Uterus (tissue), 4 donors: Measurements from ENCODE around the gene SV2C. TPM values are rescaled to one million over a fixed set of nuclear protein-coding genes. Genes with fewer than 3 reads are reported as not detected.
"Not testable (repeated sequence)": the region's sequence is repeated elsewhere in the genome, so short reads cannot be mapped to it uniquely, and the experiment has no call there.

Experiments
- DNase-seq, 2 donors: peaks; one replicate each; pipeline ENCODE4 v3.0.0-alpha.2; 2019 to 2020
- H3K27ac ChIP-seq, 2 donors: fragments of 200-600 bp; sonication (generic); 1 replicate in 1 of 2; 2 replicates in 1 of 2; pipeline ENCODE4 v1.5.1; 2016 to 2018
- H3K27me3 ChIP-seq, 2 donors: fragments of 200-600 bp; sonication (generic); one replicate each; pipeline ENCODE4 v1.5.1; 2018 to 2019; ENCODE audit warnings: control low read depth in 1 of 2
- H3K36me3 ChIP-seq, 2 donors: fragments of 200-600 bp; sonication (generic); one replicate each; pipeline ENCODE4 v1.5.1; 2019; ENCODE audit warnings: control low read depth in 1 of 2
- H3K4me1 ChIP-seq, 2 donors: fragments of 200-600 bp; sonication (generic); one replicate each; pipeline ENCODE4 v1.5.1; 2018 to 2019; ENCODE audit warnings: control low read depth in 1 of 2
- H3K4me3 ChIP-seq, 2 donors: fragments of 200-600 bp; sonication (generic); 1 replicate in 1 of 2; 2 replicates in 1 of 2; pipeline ENCODE4 v1.5.1; 2018 to 2019; ENCODE audit warnings: mild to moderate bottlenecking in 1 of 2
- H3K9me3 ChIP-seq, 2 donors: fragments of 200-600 bp; sonication (generic); one replicate each; pipeline ENCODE4 v1.5.1; 2019; ENCODE audit warnings: control low read depth in 1 of 2
- POLR2A ChIP-seq, 2 donors: fragments of 450-650 bp; IDR thresholded peaks; one replicate each; pipeline ENCODE4 v1.6.1; 2016; ENCODE audit warnings: antibody characterized with exemption in 2 of 2, mild to moderate bottlenecking in 1 of 2, moderate library complexity in 1 of 2
- intact Hi-C: fragments of 100-400 bp; cut with DNase I; formaldehyde crosslinking; loops from one replicate; pipeline ENCODE4 v1.15.1; 2023; ENCODE audit warnings: low total_unique reads
- total RNA-seq, 4 donors: library from RNA; depleted of rRNA in 3 of 4; stranded (reverse); fragments of >200 nt in 3 of 4; gene quantifications; one replicate each; pipeline versions ENCODE4 v1.1.0 to v1.2.4, GENCODE V29; 2014 to 2023
- TF ChIP-seq, protein P1 (sequence below), 4 experiments: fragments of 200-600 bp in 2 of 4; fragments of 450-650 bp in 2 of 4; sonication (generic) in 2 of 4; IDR thresholded peaks; one replicate each; pipeline ENCODE4 v1.5.1; 2016 to 2019; ENCODE audit warnings: antibody characterized with exemption in 4 of 4, mild to moderate bottlenecking in 2 of 4, moderate library complexity in 1 of 4
- donor health status: DM: yes; HTN: yes; CAD: no.

SV2C gene
- total RNA-seq, 4 donors from 2014 or later, result 0.21 to 3.7 TPM; not detected in 2

DNA sequence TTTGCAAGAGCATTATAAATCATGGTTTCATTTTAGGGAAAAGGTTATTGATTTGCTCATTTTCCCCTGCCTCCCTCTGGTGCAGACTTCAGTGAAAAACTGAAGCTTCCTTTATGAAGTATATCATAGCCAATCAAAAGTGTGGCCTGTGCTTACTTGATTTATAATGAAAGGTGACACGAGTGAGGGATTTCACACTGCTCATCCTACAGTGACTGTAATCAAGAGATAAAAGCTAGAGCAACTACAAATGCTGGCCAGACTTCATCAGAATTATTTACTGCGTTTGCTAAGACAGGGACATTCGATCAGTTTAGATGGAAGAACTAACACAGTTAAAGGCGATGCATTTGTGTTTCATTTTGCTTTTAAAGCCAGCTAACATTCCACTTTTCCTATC is 151.5 kb downstream of the SV2C start:
- no peaks in the 10 kb centered on the region for H3K4me1 ChIP-seq
- no peak overlapping the region for H3K4me3 ChIP-seq
- DNase-seq, result no peak
- H3K27ac ChIP-seq, result no peak overlapping the region
- H3K36me3 ChIP-seq, result no peaks in the 10 kb centered on the region
- TF ChIP-seq POLR2A (IDR thresholded peaks at IDR 0.05), result no peak
- TF ChIP-seq, protein P1, sequence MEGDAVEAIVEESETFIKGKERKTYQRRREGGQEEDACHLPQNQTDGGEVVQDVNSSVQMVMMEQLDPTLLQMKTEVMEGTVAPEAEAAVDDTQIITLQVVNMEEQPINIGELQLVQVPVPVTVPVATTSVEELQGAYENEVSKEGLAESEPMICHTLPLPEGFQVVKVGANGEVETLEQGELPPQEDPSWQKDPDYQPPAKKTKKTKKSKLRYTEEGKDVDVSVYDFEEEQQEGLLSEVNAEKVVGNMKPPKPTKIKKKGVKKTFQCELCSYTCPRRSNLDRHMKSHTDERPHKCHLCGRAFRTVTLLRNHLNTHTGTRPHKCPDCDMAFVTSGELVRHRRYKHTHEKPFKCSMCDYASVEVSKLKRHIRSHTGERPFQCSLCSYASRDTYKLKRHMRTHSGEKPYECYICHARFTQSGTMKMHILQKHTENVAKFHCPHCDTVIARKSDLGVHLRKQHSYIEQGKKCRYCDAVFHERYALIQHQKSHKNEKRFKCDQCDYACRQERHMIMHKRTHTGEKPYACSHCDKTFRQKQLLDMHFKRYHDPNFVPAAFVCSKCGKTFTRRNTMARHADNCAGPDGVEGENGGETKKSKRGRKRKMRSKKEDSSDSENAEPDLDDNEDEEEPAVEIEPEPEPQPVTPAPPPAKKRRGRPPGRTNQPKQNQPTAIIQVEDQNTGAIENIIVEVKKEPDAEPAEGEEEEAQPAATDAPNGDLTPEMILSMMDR (IDR thresholded peaks at IDR 0.05), result no peak
- intact Hi-C loops, result no loop called here
- no peaks in the 10 kb centered on the region for H3K9me3 ChIP-seq
- H3K27me3 ChIP-seq, result no peaks in the 10 kb centered on the region

DNA sequence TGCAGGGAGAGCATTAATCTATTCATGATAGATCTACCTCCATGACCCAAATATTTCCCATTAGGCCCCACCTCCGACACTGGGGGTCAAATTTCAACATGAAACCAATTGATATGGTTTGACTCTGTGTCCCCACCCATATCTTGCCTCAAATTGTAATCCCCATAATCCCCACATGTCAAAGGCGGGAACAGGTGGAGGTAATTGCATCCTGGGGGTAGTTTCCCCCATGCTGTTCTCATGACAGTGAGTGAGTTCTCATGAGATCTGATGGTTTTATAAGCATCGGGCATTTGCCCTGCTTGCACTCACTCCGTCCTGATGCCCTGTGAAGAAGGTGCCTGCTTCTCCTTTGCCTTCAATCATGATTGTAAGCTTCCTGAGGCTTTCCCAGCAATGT is 153.5 kb downstream of the SV2C start:
- intact Hi-C loops, result no loop called here
- TF ChIP-seq POLR2A (IDR thresholded peaks at IDR 0.05), result no peak
- TF ChIP-seq, protein P1 (IDR thresholded peaks at IDR 0.05), result no peak
- no peak overlapping the region for H3K4me3 ChIP-seq
- no peak for DNase-seq
- H3K9me3 ChIP-seq, result no peaks in the 10 kb centered on the region
- no peak overlapping the region for H3K27ac ChIP-seq
- H3K36me3 ChIP-seq, result no peaks in the 10 kb centered on the region
- H3K27me3 ChIP-seq, result no peaks in the 10 kb centered on the region
- H3K4me1 ChIP-seq, result no peaks in the 10 kb centered on the region

DNA sequence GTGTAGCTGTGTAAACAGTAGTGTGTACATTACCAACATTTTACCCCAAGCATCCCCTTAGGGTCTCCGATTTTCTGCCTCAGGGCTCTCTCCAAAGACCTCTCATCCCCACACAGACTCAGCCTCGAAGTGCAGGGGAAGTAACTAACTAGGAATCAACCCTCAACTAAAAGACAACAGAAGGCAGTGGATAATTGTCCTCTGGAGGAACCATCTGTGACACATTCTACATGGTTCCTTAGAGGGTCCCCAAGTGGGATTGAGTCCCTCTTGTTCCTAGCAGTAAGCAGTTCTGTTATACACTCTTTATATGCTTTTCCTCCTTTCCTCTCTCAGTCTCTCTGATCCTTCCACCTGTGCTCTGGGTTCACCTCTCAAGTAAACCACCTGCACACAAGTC is 157.2 kb downstream of the SV2C start:
- intact Hi-C loops, result no loop called here
- H3K27ac ChIP-seq, result no peak overlapping the region
- H3K36me3 ChIP-seq, result no peaks in the 10 kb centered on the region
- H3K9me3 ChIP-seq, result no peaks in the 10 kb centered on the region
- no peak for DNase-seq
- TF ChIP-seq, protein P1 (IDR thresholded peaks at IDR 0.05), result no peak
- no peak for TF ChIP-seq POLR2A (IDR thresholded peaks at IDR 0.05)
- no peaks in the 10 kb centered on the region for H3K4me1 ChIP-seq
- no peak overlapping the region for H3K4me3 ChIP-seq
- no peaks in the 10 kb centered on the region for H3K27me3 ChIP-seq

DNA sequence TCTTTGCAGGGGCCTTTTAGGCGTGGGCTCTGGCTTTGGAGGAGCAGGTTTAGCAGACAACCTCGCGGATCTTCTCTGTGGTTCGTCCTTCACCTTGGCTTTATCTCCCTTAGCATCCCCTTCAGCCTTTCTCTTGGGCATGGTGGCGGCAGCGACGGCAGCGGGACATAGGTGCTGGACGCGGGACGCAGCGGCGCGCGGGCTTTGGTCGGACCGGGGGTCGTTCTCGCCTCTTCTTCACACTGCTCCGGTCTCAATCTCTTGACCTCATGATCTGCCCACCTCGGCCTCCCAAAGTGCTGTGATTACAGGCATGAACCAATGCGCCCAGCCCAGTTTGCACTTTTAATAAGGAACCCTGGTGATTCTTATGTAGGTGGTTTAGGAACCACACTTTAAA is 159.0 kb downstream of the SV2C start:
- intact Hi-C loops, H3K9me3 ChIP-seq, H3K36me3 ChIP-seq, DNase-seq, H3K4me3 ChIP-seq, H3K27ac ChIP-seq, H3K27me3 ChIP-seq, H3K4me1 ChIP-seq: not testable (repeated sequence)

DNA sequence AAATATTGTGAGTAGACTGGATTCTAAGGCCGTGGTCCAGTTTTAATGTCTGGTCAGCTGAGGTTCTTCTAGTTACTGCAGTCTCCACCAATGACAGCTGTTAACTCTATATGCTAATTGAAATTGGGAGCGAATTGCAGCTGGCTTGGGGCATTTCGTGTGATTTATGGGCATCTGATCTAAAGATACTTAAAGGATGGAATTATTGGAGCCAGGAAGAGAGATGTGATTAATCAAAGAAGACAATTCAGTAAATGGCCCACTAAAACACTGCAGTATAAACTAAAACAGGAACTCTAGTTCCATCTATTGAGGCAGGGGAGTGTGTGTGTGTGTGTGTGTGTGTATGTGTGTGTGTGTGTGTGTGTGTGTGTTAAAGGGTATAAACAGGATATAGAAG is 162.4 kb downstream of the SV2C start:
- Histone ChIP-seq H3K4me1 (no peaks in the 10 kb centered on the region), H3K4me3 (no peak overlapping the region), H3K9me3 (no peaks in the 10 kb centered on the region), H3K36me3 (no peaks in the 10 kb centered on the region), H3K27me3 (no peaks in the 10 kb centered on the region), H3K27ac (no peak overlapping the region)
- TF ChIP-seq, protein P1 (IDR thresholded peaks at IDR 0.05), result no peak
- TF ChIP-seq POLR2A (IDR thresholded peaks at IDR 0.05), result no peak
- intact Hi-C loops, result no loop called here
- DNase-seq, result no peak

DNA sequence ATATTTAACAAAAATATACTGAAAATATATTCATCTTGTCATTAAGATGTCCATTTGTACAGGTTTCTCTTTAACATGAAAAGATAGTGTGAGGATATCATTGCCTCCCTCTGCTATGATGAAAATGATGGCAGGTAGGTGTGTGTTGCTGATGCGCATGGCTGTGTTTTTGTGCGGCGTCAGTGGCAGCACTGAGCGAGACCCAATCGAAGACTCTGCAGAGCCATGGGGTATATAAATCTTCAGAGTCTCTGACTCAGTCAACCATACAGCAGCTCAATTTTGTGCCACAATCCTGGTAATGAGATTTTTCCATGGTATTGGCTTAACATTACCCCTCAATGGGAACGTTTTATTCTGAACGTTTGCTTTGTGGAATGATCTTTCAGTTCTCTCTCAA is 166.4 kb downstream of the SV2C start:
- intact Hi-C loops, result no loop called here
- Histone ChIP-seq H3K27me3 (no peaks in the 10 kb centered on the region), H3K9me3 (no peaks in the 10 kb centered on the region), H3K27ac (no peak overlapping the region), H3K4me1 (no peaks in the 10 kb centered on the region), H3K4me3 (no peak overlapping the region), H3K36me3 (no peaks in the 10 kb centered on the region)
- DNase-seq, result no peak
- no peak for TF ChIP-seq POLR2A (IDR thresholded peaks at IDR 0.05)
